Fibroblast of skin of abdomen (primary cell): Measurements from ENCODE around the gene DIPK2A. TPM values are rescaled to one million over a fixed set of nuclear protein-coding genes. Genes with fewer than 3 reads are reported as not detected.
A peak's percentile ranks its signal among the peaks of the same experiment; 100 is the strongest.

ENCODE experiments used
- DNase-seq: peaks from one replicate; pipeline ENCODE4 v3.0.0-alpha.2; 2013
- polyA plus RNA-seq, 2 experiments: library from polyadenylated mRNA; unstranded; fragments of 120-200 nt; gene quantifications; one replicate each; pipeline ENCODE4 v1.2.1, GENCODE V29; 2013; ENCODE audit not compliant: insufficient read length in 2 of 2

Gene DIPK2A
- 11.4 TPM for polyA plus RNA-seq (2013, experiment 1 of 2; ENCODE audit: insufficient read length)
- 10.7 TPM for polyA plus RNA-seq (2013, experiment 2 of 2; ENCODE audit: insufficient read length)

GRCh38 chr3:143971359-143972154, at the start of gene DIPK2A:
Gene DIPK2A (plus strand): TSS chr3:143971823. CDS start chr3:143972333, 510 bp downstream.
- peak; percentile 97 for DNase-seq

- DNase-seq: no peak
These were observed 46.9 kb upstream of the DIPK2A start for GRCh38 chr3:143924522-143925285.

- DNase-seq: no peak
These were observed 43.6 kb upstream of the DIPK2A start for GRCh38 chr3:143928056-143928455.

GRCh38 chr3:143928541-143929255, 42.9 kb upstream of the DIPK2A start:
- DNase-seq: no peak

GRCh38 chr3:143934791-143935190, 36.8 kb upstream of the DIPK2A start:
- DNase-seq: no peak

GRCh38 chr3:143935678-143936077, 35.9 kb upstream of the DIPK2A start:
- no peak for DNase-seq

- no peak for DNase-seq
These were observed 20.8 kb upstream of the DIPK2A start for GRCh38 chr3:143950810-143951209.

GRCh38 chr3:143951351-143951971, 20.2 kb upstream of the DIPK2A start:
- DNase-seq: peak; percentile 49

GRCh38 chr3:143952569-143953072, 19.0 kb upstream of the DIPK2A start:
- DNase-seq: no peak

- DNase-seq: no peak
These were observed 16.5 kb upstream of the DIPK2A start for GRCh38 chr3:143955113-143955512.

- peak; percentile 30 for DNase-seq
These were observed 14.8 kb upstream of the DIPK2A start for GRCh38 chr3:143956838-143957237.

GRCh38 chr3:143957453-143957852, 14.2 kb upstream of the DIPK2A start:
- DNase-seq: no peak

GRCh38 chr3:143958966-143959365, 12.7 kb upstream of the DIPK2A start:
- DNase-seq: no peak

- DNase-seq: no peak
These were observed 10.3 kb upstream of the DIPK2A start for GRCh38 chr3:143961342-143961741.

- DNase-seq: no peak
These were observed 7.7 kb upstream of the DIPK2A start for GRCh38 chr3:143963946-143964345.

GRCh38 chr3:143970773-143971358, 757 bp upstream of the DIPK2A start:
- no peak for DNase-seq

- DNase-seq: no peak
These were observed 507 bp downstream of the DIPK2A start for GRCh38 chr3:143972155-143972504.

- DNase-seq: peak; percentile 72
These were observed 1.1 kb downstream of the DIPK2A start for GRCh38 chr3:143972505-143973258.

GRCh38 chr3:143973259-143974021, 1.8 kb downstream of the DIPK2A start:
- DNase-seq: peak; percentile 83
